IMR-90 (cell line): ENCODE data around the gene NFATC3. TPM values are rescaled to one million over a fixed set of nuclear protein-coding genes. Genes with fewer than 3 reads are reported as not detected.

Experiments
- ATAC-seq: fragments of 200-7000 bp; cut with Tn5 transposase; 2 replicates; pipeline ENCODE4 v1.9.1; 2020; ENCODE audit warnings: low read depth, mild to moderate bottlenecking, moderate library complexity
- BruUV-seq: library from RNA; stranded (reverse); fragments of 400-500 nt; replicated peaks from 2 replicates; lab custom pipeline; 2021; lab: Mats Ljungman, UMichigan
- CTCF ChIA-PET: fragments of 300-600 bp; formaldehyde crosslinking; extraction: SDS; loops from one replicate; lab custom pipeline; 2021; ENCODE audit warnings: antibody characterized with exemption; lab: Yijun Ruan, JAX
- POLR2A ChIA-PET: fragments of 300-600 bp; sonication (Branson Sonifier 250); formaldehyde crosslinking; loops from one replicate; lab custom pipeline; 2022; ENCODE audit warnings: antibody characterized with exemption; ENCODE audit not compliant: unreplicated experiment; lab: Charles Lee
- DNase-seq: peaks from one replicate; pipeline ENCODE4 v3.0.0; 2013
- H2AFZ ChIP-seq: replicated peaks from 2 replicates; pipeline ENCODE3; 2013; ENCODE audit warnings: low read length, mild to moderate bottlenecking; ENCODE audit not compliant: poor library complexity
- H2AK5ac ChIP-seq: 2 replicates; pipeline ENCODE4 v1.6.1; 2013; ENCODE audit warnings: low read depth, low read length, inconsistent platforms
- H2AK9ac ChIP-seq: replicated peaks from 2 replicates; pipeline ENCODE3; 2013; ENCODE audit warnings: mild to moderate bottlenecking, low read depth, low read length, moderate library complexity; ENCODE audit not compliant: poor library complexity
- H2BK120ac ChIP-seq: 2 replicates; pipeline ENCODE4 v1.6.1; 2013; ENCODE audit warnings: low read depth, low read length, inconsistent platforms
- H2BK15ac ChIP-seq: 3 replicates; pipeline ENCODE4 v1.6.1; 2013; ENCODE audit warnings: low read depth, low read length, inconsistent platforms
- H2BK20ac ChIP-seq: 2 replicates; pipeline ENCODE4 v1.6.1; 2013; ENCODE audit warnings: low read depth, mild to moderate bottlenecking, inconsistent platforms, low read length, moderate library complexity
- H2BK5ac ChIP-seq: 2 replicates; pipeline ENCODE4 v1.6.1; 2013; ENCODE audit warnings: mild to moderate bottlenecking, low read depth, low read length, inconsistent platforms; ENCODE audit not compliant: poor library complexity, severe bottlenecking
- H3K14ac ChIP-seq: replicated peaks from 2 replicates; pipeline ENCODE4 v1.6.1; 2013; ENCODE audit warnings: low read depth, low read length, inconsistent platforms
- H3K18ac ChIP-seq: 2 replicates; pipeline ENCODE4 v1.6.1; 2013; ENCODE audit warnings: low read depth, low read length, control low read depth
- H3K23ac ChIP-seq: 2 replicates; pipeline ENCODE4 v1.6.1; 2013; ENCODE audit warnings: low read depth, low read length, inconsistent platforms
- H3K27ac ChIP-seq: 2 replicates; pipeline ENCODE4 v1.5.1; 2013; ENCODE audit warnings: mild to moderate bottlenecking, control low read depth, low read length; ENCODE audit not compliant: insufficient read depth
- H3K27me3 ChIP-seq: 2 replicates; pipeline ENCODE4 v1.6.1; 2013; ENCODE audit warnings: low read length; ENCODE audit not compliant: control insufficient read depth, insufficient read depth
- H3K36me3 ChIP-seq: 2 replicates; pipeline ENCODE4 v1.6.1; 2013; ENCODE audit warnings: low read length, mixed read lengths; ENCODE audit not compliant: control insufficient read depth, insufficient read depth
- H3K4ac ChIP-seq: 2 replicates; pipeline ENCODE4 v1.6.1; 2013; ENCODE audit warnings: low read depth, low read length, inconsistent platforms
- H3K4me1 ChIP-seq: 2 replicates; pipeline ENCODE4 v1.6.1; 2013; ENCODE audit warnings: low read length, mixed read lengths; ENCODE audit not compliant: control insufficient read depth, insufficient read depth
- H3K4me2 ChIP-seq: 2 replicates; pipeline ENCODE4 v1.6.1; 2013; ENCODE audit warnings: low read depth, mild to moderate bottlenecking, control low read depth, low read length, moderate library complexity
- H3K4me3 ChIP-seq: 2 replicates; pipeline ENCODE4 v1.5.1; 2013; ENCODE audit warnings: low read depth, mild to moderate bottlenecking, control low read depth, low read length, moderate library complexity; ENCODE audit not compliant: insufficient read depth
- H3K56ac ChIP-seq: 2 replicates; pipeline ENCODE4 v1.6.1; 2013; ENCODE audit warnings: low read length, inconsistent platforms; ENCODE audit not compliant: insufficient read depth; ENCODE audit errors: extremely low read depth
- H3K79me1 ChIP-seq, 2 experiments: 2 replicates each; pipeline ENCODE4 v1.6.1; 2013; ENCODE audit warnings: low read length in 2 of 2, inconsistent platforms in 1 of 2, low read depth in 1 of 2
- H3K9ac ChIP-seq: 2 replicates; pipeline ENCODE4 v1.6.1; 2013; ENCODE audit warnings: low read depth, low read length, control low read depth
- H3K9me1 ChIP-seq: 2 replicates; pipeline ENCODE4 v1.6.1; 2013; ENCODE audit warnings: low read length, inconsistent platforms; ENCODE audit not compliant: insufficient read depth
- H3K9me3 ChIP-seq: 2 replicates; pipeline ENCODE4 v1.6.1; 2013; ENCODE audit warnings: low read length; ENCODE audit not compliant: control insufficient read depth, insufficient read depth
- H4K20me1 ChIP-seq: 2 replicates; pipeline ENCODE4 v1.6.1; 2013; ENCODE audit warnings: low read length, inconsistent platforms; ENCODE audit not compliant: insufficient read depth
- H4K5ac ChIP-seq: 2 replicates; pipeline ENCODE4 v1.6.1; 2013; ENCODE audit warnings: mild to moderate bottlenecking, low read depth, low read length, control low read depth
- H4K8ac ChIP-seq, 2 experiments: 2 replicates each; pipeline ENCODE4 v1.6.1; 2013; ENCODE audit warnings: low read depth in 2 of 2, low read length in 2 of 2, control low read depth in 1 of 2, inconsistent platforms in 1 of 2
- H4K91ac ChIP-seq: 2 replicates; pipeline ENCODE4 v1.6.1; 2013; ENCODE audit warnings: low read depth, low read length, inconsistent platforms; ENCODE audit not compliant: insufficient read depth
- BHLHE40 ChIP-seq: fragments of 150-350 bp; IDR thresholded peaks from 2 replicates; pipeline ENCODE4 v1.6.1; 2016; ENCODE audit warnings: mild to moderate bottlenecking, low read depth, low read length
- CEBPB ChIP-seq: IDR thresholded peaks from 2 replicates; pipeline ENCODE4 v1.6.1; 2012; ENCODE audit warnings: low read depth, low read length, improper control_type of control experiment
- CHD1 ChIP-seq: IDR thresholded peaks from 2 replicates; pipeline ENCODE4 v1.6.1; 2012; ENCODE audit warnings: low read depth, low read length, improper control_type of control experiment
- CTCF ChIP-seq: conservative IDR thresholded peaks from 2 replicates; pipeline ENCODE4 v1.5.1; 2012; ENCODE audit warnings: mild to moderate bottlenecking, low read depth, low read length, improper control_type of control experiment
- MAFK ChIP-seq: IDR thresholded peaks from 2 replicates; pipeline ENCODE4 v1.6.1; 2012; ENCODE audit warnings: low read depth, low read length, improper control_type of control experiment
- MAZ ChIP-seq: IDR thresholded peaks from 2 replicates; pipeline ENCODE4 v1.6.1; 2012; ENCODE audit warnings: low read depth, mild to moderate bottlenecking, low read length, improper control_type of control experiment, moderate library complexity, borderline replicate concordance
- POLR2A ChIP-seq: IDR thresholded peaks from 2 replicates; pipeline ENCODE4 v1.6.1; 2012; ENCODE audit warnings: mild to moderate bottlenecking, low read depth, low read length
- RAD21 ChIP-seq: IDR thresholded peaks from 2 replicates; pipeline ENCODE4 v1.6.1; 2012; ENCODE audit warnings: low read length, improper control_type of control experiment
- RCOR1 ChIP-seq: IDR thresholded peaks from 2 replicates; pipeline ENCODE4 v1.6.1; 2012; ENCODE audit warnings: mild to moderate bottlenecking, low read length, improper control_type of control experiment; ENCODE audit not compliant: insufficient replicate concordance
- RFX5 ChIP-seq: IDR thresholded peaks from 2 replicates; pipeline ENCODE4 v1.8.0; 2012; ENCODE audit warnings: low read depth, mild to moderate bottlenecking, low read length, moderate library complexity
- SMC3 ChIP-seq: fragments of 150-350 bp; IDR thresholded peaks from 2 replicates; pipeline ENCODE4 v1.6.1; 2016; ENCODE audit warnings: low read depth, mild to moderate bottlenecking, antibody characterized with exemption, low read length, moderate library complexity
- dilution Hi-C: fragments of 300-500 bp; cut with HindIII; formaldehyde crosslinking; loops from one replicate; pipeline ENCODE4 v1.14.3; 2018; ENCODE audit warnings: low sequenced_read_pairs; ENCODE audit not compliant: unreplicated experiment
- in situ Hi-C: fragments of 300-500 bp; cut with MboI; formaldehyde crosslinking; loops from 3 replicates; pipeline ENCODE4 v1.14.3; 2019; ENCODE audit warnings: low sequenced_read_pairs, inconsistent platforms, mixed read lengths
- intact Hi-C: fragments of 100-400 bp; cut with micrococcal nuclease; formaldehyde crosslinking; loops from 2 replicates; pipeline ENCODE4 v1.10.0; 2022
- polyA plus RNA-seq, 3 experiments: library from polyadenylated mRNA; depleted of rRNA; stranded (reverse); fragments of >200 nt; gene quantifications; 2 replicates each; pipeline ENCODE4 v1.2.3, GENCODE V29; 2012; ENCODE audit warnings: low replicate concordance in 1 of 3
- total RNA-seq: library from RNA; depleted of rRNA; stranded (reverse); fragments of >200 nt; gene quantifications from 2 replicates; pipeline ENCODE4 v1.2.3, GENCODE V29; 2012
- TF ChIP-seq, protein P1 (sequence below): fragments of 150-350 bp; IDR thresholded peaks from 2 replicates; pipeline ENCODE4 v1.6.1; 2016; ENCODE audit warnings: low read depth, mild to moderate bottlenecking, low read length, moderate library complexity, borderline replicate concordance

Gene NFATC3
- total and polyA plus RNA-seq, 2 of the 4 experiments (the other 2 are of a cell fraction), result 6.3 to 21.5 TPM

DNA sequence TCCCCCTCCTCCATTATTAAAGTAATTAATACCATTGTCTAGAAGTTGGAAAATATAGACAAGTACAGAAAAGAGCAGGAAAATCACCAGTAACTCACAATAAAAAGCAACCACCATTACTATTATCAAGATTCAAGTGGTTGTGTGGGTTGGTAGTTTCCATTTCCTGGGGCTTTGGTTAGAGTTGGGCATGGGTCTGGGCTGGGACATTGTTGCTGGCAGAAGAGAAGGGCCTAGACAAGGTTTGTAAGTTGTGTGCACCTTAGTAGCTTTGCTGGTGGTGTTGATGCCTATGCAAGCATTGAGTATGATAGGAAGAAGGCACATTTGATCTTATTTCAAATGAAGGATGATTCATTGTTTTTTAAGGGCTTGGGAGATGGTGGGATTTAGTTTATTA, 25.4 kb upstream of the NFATC3 start:
- ChIA-PET CTCF (no interaction called here), POLR2A (no interaction called here)
- Histone ChIP-seq H3K4me3 (no peak overlapping the region), H3K79me1 (0 out of 4 replicates have a peak, but pooled peaks cover 0 to 5% of the 10 kb centered on the region in 2 experiments), H4K91ac (no peak overlapping the region), H4K5ac (no peak overlapping the region), H2BK20ac (no peak overlapping the region), H3K4me2 (no peak overlapping the region), H3K4me1 (peaks cover 8% of the 10 kb centered on the region), H3K9ac (no peak overlapping the region), H2BK15ac (no peak overlapping the region), H3K36me3 (peaks cover 15% of the 10 kb centered on the region; the same call in 1 of the 2 replicates), H2BK120ac (no peak overlapping the region), H4K8ac (no peak overlapping the region), H3K4ac (no peak overlapping the region), H3K23ac (no peak overlapping the region), H3K9me1 (peaks cover 5% of the 10 kb centered on the region), H2BK5ac (no peak overlapping the region), H3K27ac (no peak overlapping the region), H2AFZ (no peak overlapping the region), H4K20me1 (peaks cover 10% of the 10 kb centered on the region), H2AK5ac (no peak overlapping the region), H3K56ac (no peak overlapping the region), H3K18ac (no peak overlapping the region), H2AK9ac (no peak overlapping the region), H3K9me3 (no peaks in the 10 kb centered on the region), H3K14ac (no peak overlapping the region), H3K27me3 (no peaks in the 10 kb centered on the region)
- DNase-seq (no peak), ATAC-seq (no peak)
- TF ChIP-seq CHD1 (no peak), RAD21 (no peak), MAZ (no peak), SMC3 (no peak), CTCF (no peak), MAFK (no peak), RCOR1 (no peak), BHLHE40 (no peak), RFX5 (no peak), POLR2A (no peak), CEBPB (no peak)
- TF ChIP-seq, protein P1, sequence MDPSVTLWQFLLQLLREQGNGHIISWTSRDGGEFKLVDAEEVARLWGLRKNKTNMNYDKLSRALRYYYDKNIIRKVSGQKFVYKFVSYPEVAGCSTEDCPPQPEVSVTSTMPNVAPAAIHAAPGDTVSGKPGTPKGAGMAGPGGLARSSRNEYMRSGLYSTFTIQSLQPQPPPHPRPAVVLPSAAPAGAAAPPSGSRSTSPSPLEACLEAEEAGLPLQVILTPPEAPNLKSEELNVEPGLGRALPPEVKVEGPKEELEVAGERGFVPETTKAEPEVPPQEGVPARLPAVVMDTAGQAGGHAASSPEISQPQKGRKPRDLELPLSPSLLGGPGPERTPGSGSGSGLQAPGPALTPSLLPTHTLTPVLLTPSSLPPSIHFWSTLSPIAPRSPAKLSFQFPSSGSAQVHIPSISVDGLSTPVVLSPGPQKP, result no peak
- BruUV-seq, result no TSS peak
- in situ Hi-C loops (no loop called here), intact Hi-C loops (no loop called here), dilution Hi-C loops (no loop called here)
